ENCODE measurements around the gene RIPOR2. TPM values are rescaled to one million over a fixed set of nuclear protein-coding genes. Genes with fewer than 3 reads are reported as not detected.

The RIPOR2 gene
- total and polyA plus RNA-seq, 2 of the 13 experiments (the other 11 are each of a cell fraction or from before 2014, with no cell fraction given), result 0.02 to 0.05 TPM

DNA sequence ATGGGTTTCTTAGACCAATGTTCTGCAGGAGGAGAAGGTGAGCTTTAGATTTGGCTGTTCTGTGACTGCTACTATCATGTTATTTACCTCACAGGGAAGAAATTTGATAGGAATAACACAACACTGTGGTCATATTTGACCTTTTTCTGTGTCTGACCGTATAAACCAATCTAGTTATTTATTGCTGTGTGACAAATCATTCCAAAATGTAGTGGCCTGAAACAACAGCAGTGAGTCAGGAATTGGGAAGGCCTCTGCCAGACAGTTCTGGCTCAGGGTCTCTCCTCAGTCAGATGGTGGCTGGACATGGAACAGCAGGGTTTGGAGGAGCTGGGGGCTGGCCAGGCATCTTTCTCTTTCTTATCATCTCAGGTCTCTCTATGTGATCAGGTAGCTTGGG is 33.0 kb downstream of the RIPOR2 start (continued):
- TF ChIP-seq ZNF205 (CRISPR knock-in tag; IDR thresholded peaks at IDR 0.05) (no peak), MXD4 (CRISPR knock-in tag; IDR thresholded peaks at IDR 0.05) (no peak), HOXA5 (CRISPR knock-in tag; IDR thresholded peaks at IDR 0.05) (no peak), PHF21A (CRISPR knock-in tag; IDR thresholded peaks at IDR 0.05) (no peak), HOXD1 (CRISPR knock-in tag; IDR thresholded peaks at IDR 0.05) (no peak), ZNF251 (CRISPR knock-in tag; IDR thresholded peaks at IDR 0.05) (no peak), YEATS4 (CRISPR knock-in tag; IDR thresholded peaks at IDR 0.05; ENCODE audit: borderline replicate concordance) (no peak), SP5 (CRISPR knock-in tag; IDR thresholded peaks at IDR 0.05; ENCODE audit: borderline replicate concordance, low read depth) (no peak)
- TF ChIP-seq, protein P1, sequence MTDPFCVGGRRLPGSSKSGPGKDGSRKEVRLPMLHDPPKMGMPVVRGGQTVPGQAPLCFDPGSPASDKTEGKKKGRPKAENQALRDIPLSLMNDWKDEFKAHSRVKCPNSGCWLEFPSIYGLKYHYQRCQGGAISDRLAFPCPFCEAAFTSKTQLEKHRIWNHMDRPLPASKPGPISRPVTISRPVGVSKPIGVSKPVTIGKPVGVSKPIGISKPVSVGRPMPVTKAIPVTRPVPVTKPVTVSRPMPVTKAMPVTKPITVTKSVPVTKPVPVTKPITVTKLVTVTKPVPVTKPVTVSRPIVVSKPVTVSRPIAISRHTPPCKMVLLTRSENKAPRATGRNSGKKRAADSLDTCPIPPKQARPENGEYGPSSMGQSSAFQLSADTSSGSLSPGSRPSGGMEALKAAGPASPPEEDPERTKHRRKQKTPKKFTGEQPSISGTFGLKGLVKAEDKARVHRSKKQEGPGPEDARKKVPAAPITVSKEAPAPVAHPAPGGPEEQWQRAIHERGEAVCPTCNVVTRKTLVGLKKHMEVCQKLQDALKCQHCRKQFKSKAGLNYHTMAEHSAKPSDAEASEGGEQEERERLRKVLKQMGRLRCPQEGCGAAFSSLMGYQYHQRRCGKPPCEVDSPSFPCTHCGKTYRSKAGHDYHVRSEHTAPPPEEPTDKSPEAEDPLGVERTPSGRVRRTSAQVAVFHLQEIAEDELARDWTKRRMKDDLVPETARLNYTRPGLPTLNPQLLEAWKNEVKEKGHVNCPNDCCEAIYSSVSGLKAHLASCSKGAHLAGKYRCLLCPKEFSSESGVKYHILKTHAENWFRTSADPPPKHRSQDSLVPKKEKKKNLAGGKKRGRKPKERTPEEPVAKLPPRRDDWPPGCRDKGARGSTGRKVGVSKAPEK (CRISPR knock-in tag; IDR thresholded peaks at IDR 0.05; ENCODE audit: borderline replicate concordance), result no peak
- TF ChIP-seq, protein P2, sequence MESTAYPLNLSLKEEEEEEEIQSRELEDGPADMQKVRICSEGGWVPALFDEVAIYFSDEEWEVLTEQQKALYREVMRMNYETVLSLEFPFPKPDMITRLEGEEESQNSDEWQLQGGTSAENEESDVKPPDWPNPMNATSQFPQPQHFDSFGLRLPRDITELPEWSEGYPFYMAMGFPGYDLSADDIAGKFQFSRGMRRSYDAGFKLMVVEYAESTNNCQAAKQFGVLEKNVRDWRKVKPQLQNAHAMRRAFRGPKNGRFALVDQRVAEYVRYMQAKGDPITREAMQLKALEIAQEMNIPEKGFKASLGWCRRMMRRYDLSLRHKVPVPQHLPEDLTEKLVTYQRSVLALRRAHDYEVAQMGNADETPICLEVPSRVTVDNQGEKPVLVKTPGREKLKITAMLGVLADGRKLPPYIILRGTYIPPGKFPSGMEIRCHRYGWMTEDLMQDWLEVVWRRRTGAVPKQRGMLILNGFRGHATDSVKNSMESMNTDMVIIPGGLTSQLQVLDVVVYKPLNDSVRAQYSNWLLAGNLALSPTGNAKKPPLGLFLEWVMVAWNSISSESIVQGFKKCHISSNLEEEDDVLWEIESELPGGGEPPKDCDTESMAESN (CRISPR knock-in tag; conservative IDR thresholded peaks at IDR 0.05), result no peak
- TF ChIP-seq, protein P3, sequence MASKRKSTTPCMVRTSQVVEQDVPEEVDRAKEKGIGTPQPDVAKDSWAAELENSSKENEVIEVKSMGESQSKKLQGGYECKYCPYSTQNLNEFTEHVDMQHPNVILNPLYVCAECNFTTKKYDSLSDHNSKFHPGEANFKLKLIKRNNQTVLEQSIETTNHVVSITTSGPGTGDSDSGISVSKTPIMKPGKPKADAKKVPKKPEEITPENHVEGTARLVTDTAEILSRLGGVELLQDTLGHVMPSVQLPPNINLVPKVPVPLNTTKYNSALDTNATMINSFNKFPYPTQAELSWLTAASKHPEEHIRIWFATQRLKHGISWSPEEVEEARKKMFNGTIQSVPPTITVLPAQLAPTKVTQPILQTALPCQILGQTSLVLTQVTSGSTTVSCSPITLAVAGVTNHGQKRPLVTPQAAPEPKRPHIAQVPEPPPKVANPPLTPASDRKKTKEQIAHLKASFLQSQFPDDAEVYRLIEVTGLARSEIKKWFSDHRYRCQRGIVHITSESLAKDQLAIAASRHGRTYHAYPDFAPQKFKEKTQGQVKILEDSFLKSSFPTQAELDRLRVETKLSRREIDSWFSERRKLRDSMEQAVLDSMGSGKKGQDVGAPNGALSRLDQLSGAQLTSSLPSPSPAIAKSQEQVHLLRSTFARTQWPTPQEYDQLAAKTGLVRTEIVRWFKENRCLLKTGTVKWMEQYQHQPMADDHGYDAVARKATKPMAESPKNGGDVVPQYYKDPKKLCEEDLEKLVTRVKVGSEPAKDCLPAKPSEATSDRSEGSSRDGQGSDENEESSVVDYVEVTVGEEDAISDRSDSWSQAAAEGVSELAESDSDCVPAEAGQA (IDR thresholded peaks at IDR 0.05; ENCODE audit: low read depth), result no peak
- TF ChIP-seq, protein P3 (CRISPR knock-in tag; IDR thresholded peaks at IDR 0.05; ENCODE audit: borderline replicate concordance), result no peak
